ENCODE results near the gene CHEK2. TPM values are rescaled to one million over a fixed set of nuclear protein-coding genes. Genes with fewer than 3 reads are reported as not detected.

Gene CHEK2
- total and polyA plus RNA-seq, 10 of the 15 experiments (the other 5 are each of a cell fraction or from before 2014, with no cell fraction given), result 15.7 to 59.7 (median 22.7) TPM

- ChIA-PET CTCF (interaction anchor here (0.9 to 4.3 kb wide), 7 partner anchors 12 to 46 kb away, joined by 3 to 19 read pairs (median 5); no protein-coding TSS in a partner anchor), SMC1A (ENCODE audit: uncharacterized antibody, unreplicated experiment) (interaction anchor here (1.1 to 2.1 kb wide), 6 partner anchors 12 to 45 kb away, joined by 3 to 5 read pairs (median 4); no protein-coding TSS in a partner anchor), RAD21 (ENCODE audit: unreplicated experiment) (interaction anchor here (0.6 to 2.9 kb wide), 5 partner anchors 12 to 70 kb away, joined by 3 to 22 read pairs (median 6); partner anchors contain the start of gene XBP1), POLR2A (interaction anchor here (1.0 to 4.0 kb wide), 5 partner anchors 13 to 46 kb away, joined by 3 to 26 read pairs (median 6); partner anchors contain the start of gene XBP1)
- Histone ChIP-seq H2AFZ (ENCODE audit: control insufficient read depth, low read depth, low read length) (peak overlapping the region; percentile 31), H3K4me2 (ENCODE audit: control insufficient read depth, insufficient read depth) (peak overlapping the region; percentile 82), H3K4me3 (peak overlapping the region; percentile 96), H3K79me2 (ENCODE audit: control insufficient read depth, insufficient read depth, low read length) (peaks cover 16% of the 10 kb centered on the region), H3K27me3 (replicated peaks in 1 of 2; ENCODE audit: control insufficient read depth in 2 of 2, insufficient read depth in 2 of 2, low read length in 1 of 2) (no peaks in the 10 kb centered on the region), H3K9me3 (replicated peaks; ENCODE audit: control insufficient read depth, insufficient read depth, low read length) (no peaks in the 10 kb centered on the region; the same call in 2 of the 3 replicates), H3K27ac (ENCODE audit: control insufficient read depth, insufficient read depth) (peak overlapping the region; percentile 89), H3K4me1 (ENCODE audit: control insufficient read depth, insufficient read depth, low read length) (no peaks in the 10 kb centered on the region), H4K20me1 (ENCODE audit: control insufficient read depth, insufficient read depth) (no peaks in the 10 kb centered on the region), H3K9ac (ENCODE audit: control insufficient read depth, insufficient read depth, low read length) (peak overlapping the region; percentile 89), H3K36me3 (ENCODE audit: control insufficient read depth in 2 of 2, insufficient read depth in 2 of 2, low read length in 1 of 2) (peaks cover 0 to 10% of the 10 kb centered on the region in 2 experiments; a peak in 2 of 4 replicates)
- in situ Hi-C loops (cut with MboI), result no loop called here
- FAIRE-seq (peak; percentile 83), DNase-seq (ENCODE audit: low read depth, low spot score) (peak; percentile 60), ATAC-seq (peak; percentile 64)
- under 1% methylated on average over 10 of the region's 10 CpGs for WGBS (ENCODE audit: insufficient coverage, insufficient replicate concordance, low lambda C conversion rate, missing lambda C conversion rate)
- BruUV-seq (replicated peaks), result TSS peak; percentile 84
- intact Hi-C loops (cut with micrococcal nuclease; ENCODE audit: unreplicated experiment), result loop anchor here (2.0 to 10.0 kb wide), 2 partner anchors 31 to 51 kb away; partner anchors contain the start of gene HSCB
- TF ChIP-seq SKIL (IDR thresholded peaks at IDR 0.05; ENCODE audit: low read depth, poor library complexity, severe bottlenecking) (peak; percentile 71), IRF3 (IDR thresholded peaks at IDR 0.05) (no peak), LARP7 (IDR thresholded peaks at IDR 0.05) (no peak), SPI1 (IDR thresholded peaks at IDR 0.05; ENCODE audit: borderline replicate concordance, insufficient read depth, low read depth, low read length) (no peak), TCF3 (IDR thresholded peaks at IDR 0.05; ENCODE audit: borderline replicate concordance, insufficient read depth, low read depth, low read length) (no peak), HDGF (IDR thresholded peaks at IDR 0.05) (no peak), CREB1 (IDR thresholded peaks at IDR 0.05; ENCODE audit: low read depth) (0 out of 2 replicates have a peak, but pooled peaks have one; percentile 17), ATF7 (IDR thresholded peaks at IDR 0.05; ENCODE audit: low read depth) (peak; percentile 68), NBN (IDR thresholded peaks at IDR 0.05) (peak; percentile 65; the same call in 1 of the 2 replicates), RFX5 (IDR thresholded peaks at IDR 0.05; ENCODE audit: low read depth, low read length) (no peak), POU2F2 (IDR thresholded peaks at IDR 0.05; ENCODE audit: borderline replicate concordance, low read depth, low read length) (no peak), POLR2AphosphoS2 (IDR thresholded peaks at IDR 0.05; ENCODE audit: low read depth, low read length) (no peak), IKZF1 (conservative IDR thresholded peaks at IDR 0.05) (no peak; the same call in 1 of the 2 replicates), KDM1A (IDR thresholded peaks at IDR 0.05; ENCODE audit: borderline replicate concordance) (no peak), NR2F1 (conservative IDR thresholded peaks at IDR 0.05) (no peak; the same call in 1 of the 2 replicates), PRDM15 (CRISPR knock-in tag; IDR thresholded peaks at IDR 0.05) (no peak), GATAD2B (conservative IDR thresholded peaks at IDR 0.05; ENCODE audit: low read depth) (no peak), SP1 (IDR thresholded peaks at IDR 0.05; ENCODE audit: low read depth, low read length) (no peak), FOXM1 (IDR thresholded peaks at IDR 0.05; ENCODE audit: low read depth, low read length) (peak; percentile 47; the same call in 1 of the 2 replicates)
These were observed 31.8 kb upstream of the CHEK2 start for GRCh38 chr22:28773461-28773867.

Data from GM12878 (cell line).